Esophagus muscularis mucosa (tissue), 4 donors: ENCODE results near the gene CHCHD3. TPM values are rescaled to one million over a fixed set of nuclear protein-coding genes. Genes with fewer than 3 reads are reported as not detected.

Experiments used
- DNase-seq: peaks from one replicate; pipeline ENCODE4 v3.0.0-alpha.2; 2017; ENCODE audit errors: extremely low spot score
- H3K27ac ChIP-seq, 4 donors: fragments of 200-600 bp; sonication (generic); replicated peaks in 1 of 4; 1 replicate in 3 of 4; 2 replicates in 1 of 4; pipeline ENCODE4 v1.5.1; 2016 to 2019; ENCODE audit warnings: mild to moderate bottlenecking in 1 of 4
- H3K27me3 ChIP-seq, 4 donors: fragments of 200-600 bp; sonication (generic); one replicate each; pipeline versions ENCODE4 v1.5.1 to v1.6.0; 2016 to 2019
- H3K36me3 ChIP-seq, 4 donors: fragments of 200-600 bp; sonication (generic); one replicate each; pipeline ENCODE4 v1.5.1; 2016 to 2019
- H3K4me1 ChIP-seq, 4 donors: fragments of 200-600 bp; sonication (generic); one replicate each; pipeline ENCODE4 v1.5.1; 2016 to 2019
- H3K4me3 ChIP-seq, 4 donors: fragments of 200-600 bp; sonication (generic); 1 replicate in 2 of 4; 2 replicates in 2 of 4; pipeline ENCODE4 v1.5.1; 2016 to 2019; ENCODE audit warnings: mild to moderate bottlenecking in 4 of 4, moderate library complexity in 1 of 4
- H3K9me3 ChIP-seq, 4 donors: fragments of 200-600 bp; sonication (generic); 1 replicate in 3 of 4; 2 replicates in 1 of 4; pipeline ENCODE4 v1.5.1; 2016 to 2019
- EP300 ChIP-seq: sonication (generic); formaldehyde crosslinking; IDR thresholded peaks from one replicate; pipeline ENCODE4 v1.6.1; 2017; ENCODE audit warnings: antibody characterized with exemption
- POLR2A ChIP-seq: fragments of 450-650 bp; IDR thresholded peaks from one replicate; pipeline ENCODE4 v1.6.1; 2017; ENCODE audit warnings: antibody characterized with exemption, moderate library complexity, mild to moderate bottlenecking, low read depth
- POLR2AphosphoS5 ChIP-seq, 2 donors: sonication (generic); formaldehyde crosslinking; IDR thresholded peaks; one replicate each; pipeline ENCODE4 v1.6.1; 2017; ENCODE audit warnings: antibody characterized with exemption in 2 of 2
- whole genome bisulfite sequencing: methylation state at CpG from one replicate; pipeline ENCODE4 v1.1.5; 2018; 5-methylcytosine and 5-hydroxymethylcytosine counted together
- intact Hi-C: fragments of 100-400 bp; cut with DNase I; formaldehyde crosslinking; loops from one replicate; pipeline ENCODE4 v1.15.1; 2023
- total RNA-seq, 4 donors: library from RNA; depleted of rRNA; stranded (reverse); fragments of >200 nt; gene quantifications; one replicate each; pipeline versions ENCODE4 v1.1.0 to v1.2.1, GENCODE V29; 2016
- TF ChIP-seq, protein P1 (sequence below), 3 experiments: fragments of 200-600 bp in 2 of 3; fragments of 450-650 bp in 1 of 3; sonication (generic) in 2 of 3; IDR thresholded peaks; one replicate each; pipeline ENCODE4 v1.5.1; 2017 to 2019; ENCODE audit warnings: antibody characterized with exemption in 3 of 3, mild to moderate bottlenecking in 2 of 3, moderate library complexity in 1 of 3

Gene CHCHD3
- total RNA-seq, 4 donors from 2014 or later: 58.6 to 74.3 (median 68.9) TPM

GRCh38 chr7:132865366-132866143 lies 216.3 kb downstream of the CHCHD3 start:
- no peak for DNase-seq
- Histone ChIP-seq H3K27me3 (no peaks in the 10 kb centered on the region), H3K4me3 (no peak overlapping the region), H3K27ac (no peak overlapping the region), H3K9me3 (no peaks in the 10 kb centered on the region), H3K4me1 (peaks cover 3 to 22% (median 13%) of the 10 kb centered on the region in 4 donors), H3K36me3 (no peaks in the 10 kb centered on the region)
- 78% methylated on average over 11 of the region's 11 CpGs for WGBS
- no peak for TF ChIP-seq POLR2A
- no peak for TF ChIP-seq POLR2AphosphoS5 (IDR thresholded peaks at IDR 0.05)
- TF ChIP-seq, protein P1, sequence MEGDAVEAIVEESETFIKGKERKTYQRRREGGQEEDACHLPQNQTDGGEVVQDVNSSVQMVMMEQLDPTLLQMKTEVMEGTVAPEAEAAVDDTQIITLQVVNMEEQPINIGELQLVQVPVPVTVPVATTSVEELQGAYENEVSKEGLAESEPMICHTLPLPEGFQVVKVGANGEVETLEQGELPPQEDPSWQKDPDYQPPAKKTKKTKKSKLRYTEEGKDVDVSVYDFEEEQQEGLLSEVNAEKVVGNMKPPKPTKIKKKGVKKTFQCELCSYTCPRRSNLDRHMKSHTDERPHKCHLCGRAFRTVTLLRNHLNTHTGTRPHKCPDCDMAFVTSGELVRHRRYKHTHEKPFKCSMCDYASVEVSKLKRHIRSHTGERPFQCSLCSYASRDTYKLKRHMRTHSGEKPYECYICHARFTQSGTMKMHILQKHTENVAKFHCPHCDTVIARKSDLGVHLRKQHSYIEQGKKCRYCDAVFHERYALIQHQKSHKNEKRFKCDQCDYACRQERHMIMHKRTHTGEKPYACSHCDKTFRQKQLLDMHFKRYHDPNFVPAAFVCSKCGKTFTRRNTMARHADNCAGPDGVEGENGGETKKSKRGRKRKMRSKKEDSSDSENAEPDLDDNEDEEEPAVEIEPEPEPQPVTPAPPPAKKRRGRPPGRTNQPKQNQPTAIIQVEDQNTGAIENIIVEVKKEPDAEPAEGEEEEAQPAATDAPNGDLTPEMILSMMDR (IDR thresholded peaks at IDR 0.05): no peak
- intact Hi-C loops: no loop called here

DNA sequence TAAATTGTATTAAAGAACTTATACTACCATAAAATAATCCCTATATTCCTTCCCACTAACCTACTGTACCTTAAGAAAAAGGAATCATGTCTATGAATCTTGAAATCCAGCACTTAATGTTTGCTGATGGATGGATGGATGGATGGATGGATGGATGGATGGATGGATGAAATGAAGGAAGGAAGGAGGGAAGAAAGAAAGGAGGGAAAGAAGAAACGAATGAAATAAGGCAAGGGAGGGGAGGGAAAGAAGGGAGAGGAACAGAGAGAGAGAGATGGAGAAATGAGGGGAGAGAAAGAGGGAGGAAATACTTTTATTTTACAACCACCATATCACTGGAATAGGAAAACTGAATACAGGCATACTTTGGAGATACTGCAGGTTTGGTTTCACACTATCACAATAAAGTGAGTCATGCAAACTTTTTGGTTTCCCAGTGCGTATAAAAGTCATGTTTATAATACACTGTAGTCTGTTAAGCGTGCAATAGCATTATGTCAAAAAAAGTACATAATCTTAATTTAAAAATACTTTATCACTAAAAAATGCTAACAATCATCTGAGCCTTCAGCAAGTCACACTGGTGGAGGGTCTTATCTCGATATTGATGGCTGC lies 219.8 kb downstream of the CHCHD3 start:
- TF ChIP-seq, protein P1 (IDR thresholded peaks at IDR 0.05): no peak
- no peak for TF ChIP-seq EP300
- TF ChIP-seq POLR2A: no peak
- TF ChIP-seq POLR2AphosphoS5 (IDR thresholded peaks at IDR 0.05): no peak
- no peak for DNase-seq
- Histone ChIP-seq H3K4me1 (peaks cover 3 to 22% (median 13%) of the 10 kb centered on the region in 4 donors), H3K36me3 (no peaks in the 10 kb centered on the region), H3K9me3 (no peaks in the 10 kb centered on the region), H3K27me3 (no peaks in the 10 kb centered on the region), H3K4me3 (no peak overlapping the region), H3K27ac (no peak overlapping the region)
- intact Hi-C loops: no loop called here
- 91% methylated on average over 4 of the region's 4 CpGs for WGBS

GRCh38 chr7:132861424-132861823 lies 220.5 kb downstream of the CHCHD3 start:
- no peak for DNase-seq
- no peaks in the 10 kb centered on the region for H3K36me3 ChIP-seq
- H3K4me1 ChIP-seq: peaks cover 3 to 17% (median 11%) of the 10 kb centered on the region in 4 donors
- no peaks in the 10 kb centered on the region for H3K27me3 ChIP-seq
- intact Hi-C loops: no loop called here
- TF ChIP-seq POLR2AphosphoS5 (IDR thresholded peaks at IDR 0.05) (no peak), POLR2A (no peak), EP300 (no peak)
- TF ChIP-seq, protein P1 (IDR thresholded peaks at IDR 0.05): no peak
- no peak overlapping the region for H3K4me3 ChIP-seq
- no peak overlapping the region for H3K27ac ChIP-seq
- 87% methylated on average over 3 of the region's 3 CpGs for WGBS
- no peaks in the 10 kb centered on the region for H3K9me3 ChIP-seq

DNA sequence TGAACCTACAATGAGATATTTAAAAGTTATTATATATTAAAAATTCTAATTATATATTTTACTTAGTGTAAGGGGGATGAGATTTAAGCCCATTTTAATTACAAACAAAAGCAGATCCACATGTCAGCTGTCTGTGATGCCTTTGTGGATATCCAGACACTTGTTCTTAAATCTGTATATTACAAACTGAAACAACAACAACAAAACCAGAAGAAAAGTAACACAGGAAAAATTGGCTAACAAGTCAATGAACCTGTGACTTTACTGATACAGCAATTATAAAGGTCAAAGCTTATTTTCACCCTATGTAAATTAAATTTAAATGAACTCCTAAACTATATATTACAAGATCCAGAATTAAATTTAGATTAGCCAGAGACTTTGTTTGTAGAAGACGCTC lies 222.7 kb downstream of the CHCHD3 start:
- Histone ChIP-seq H3K36me3 (no peaks in the 10 kb centered on the region), H3K4me1 (no peaks in the 10 kb centered on the region), H3K4me3 (no peak overlapping the region), H3K27ac (no peak overlapping the region), H3K9me3 (no peaks in the 10 kb centered on the region), H3K27me3 (no peaks in the 10 kb centered on the region)
- WGBS: 68% methylated on average over 1 of the region's 1 CpG
- intact Hi-C loops: no loop called here
- DNase-seq: no peak
- TF ChIP-seq POLR2AphosphoS5 (IDR thresholded peaks at IDR 0.05) (no peak), POLR2A (no peak), EP300 (no peak)
- TF ChIP-seq, protein P1 (IDR thresholded peaks at IDR 0.05): no peak
